ENCODE results near the gene DDOST.

DDOST gene

DNA sequence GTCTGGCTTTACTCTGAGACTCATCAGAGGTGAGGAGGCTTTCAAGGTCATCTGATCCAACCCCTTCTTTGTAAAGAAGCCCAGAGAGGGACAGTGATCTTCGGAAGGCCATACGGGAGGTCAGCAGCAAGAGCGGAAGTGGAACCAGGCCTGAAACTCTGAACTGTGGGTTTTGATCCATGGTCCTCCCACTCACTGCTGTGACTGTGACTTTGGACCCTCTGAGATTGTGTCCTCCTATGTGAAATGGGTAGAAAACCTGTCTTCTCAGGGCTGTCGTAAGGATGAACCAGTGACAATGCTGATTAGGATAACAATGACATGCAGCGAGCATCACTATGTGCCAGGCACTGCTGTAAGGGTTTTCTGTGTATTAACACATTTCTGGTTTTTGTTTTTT lies 9.8 kb upstream of the DDOST start:
- no peak overlapping the region for H3K27ac ChIP-seq
- no peak for TF ChIP-seq CTCF (IDR thresholded peaks at IDR 0.05)
- TF ChIP-seq ZFX (IDR thresholded peaks at IDR 0.05; ENCODE audit: borderline replicate concordance), result no peak

GRCh38 chr1:20668581-20668980 lies 7.4 kb upstream of the DDOST start:
- H3K27ac ChIP-seq, result no peak overlapping the region
- TF ChIP-seq ZFX (IDR thresholded peaks at IDR 0.05; ENCODE audit: borderline replicate concordance) (no peak), CTCF (IDR thresholded peaks at IDR 0.05) (no peak)

GRCh38 chr1:20666804-20667203 lies 5.6 kb upstream of the DDOST start:
- TF ChIP-seq ZFX (IDR thresholded peaks at IDR 0.05; ENCODE audit: borderline replicate concordance), result no peak
- TF ChIP-seq CTCF (IDR thresholded peaks at IDR 0.05), result no peak
- no peak overlapping the region for H3K27ac ChIP-seq

- no peak overlapping the region for H3K27ac ChIP-seq
- TF ChIP-seq ZFX (IDR thresholded peaks at IDR 0.05; ENCODE audit: borderline replicate concordance) (no peak), CTCF (IDR thresholded peaks at IDR 0.05) (no peak)
Observed at GRCh38 chr1:20666146-20666545, 5.0 kb upstream of the DDOST start.

DNA sequence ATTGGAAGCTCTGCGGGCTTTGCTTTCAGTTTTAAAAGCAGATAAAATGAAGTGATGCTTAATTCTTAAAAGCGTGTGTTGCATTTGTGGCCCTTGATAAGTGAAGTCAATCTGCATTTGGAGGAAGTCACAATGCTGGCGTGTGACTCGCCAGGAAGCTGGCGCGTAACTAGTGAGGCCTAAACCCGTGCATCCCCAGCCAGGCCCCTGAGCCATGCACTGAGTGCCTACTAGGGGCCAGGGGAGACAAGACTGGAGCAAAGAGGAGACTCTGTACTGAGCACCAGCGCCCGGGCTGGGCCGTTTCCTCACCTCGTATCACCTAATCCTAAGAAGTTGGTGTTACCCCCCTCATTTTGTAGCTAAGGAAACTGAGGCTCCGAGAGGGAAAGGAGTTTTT lies 4.6 kb upstream of the DDOST start:
- TF ChIP-seq ZFX (IDR thresholded peaks at IDR 0.05; ENCODE audit: borderline replicate concordance) (no peak), CTCF (IDR thresholded peaks at IDR 0.05) (no peak)
- H3K27ac ChIP-seq, result no peak overlapping the region

- TF ChIP-seq ZFX (IDR thresholded peaks at IDR 0.05; ENCODE audit: borderline replicate concordance), result no peak
- no peak overlapping the region for H3K27ac ChIP-seq
Observed at GRCh38 chr1:20663969-20664715, 3.0 kb upstream of the DDOST start.

DNA sequence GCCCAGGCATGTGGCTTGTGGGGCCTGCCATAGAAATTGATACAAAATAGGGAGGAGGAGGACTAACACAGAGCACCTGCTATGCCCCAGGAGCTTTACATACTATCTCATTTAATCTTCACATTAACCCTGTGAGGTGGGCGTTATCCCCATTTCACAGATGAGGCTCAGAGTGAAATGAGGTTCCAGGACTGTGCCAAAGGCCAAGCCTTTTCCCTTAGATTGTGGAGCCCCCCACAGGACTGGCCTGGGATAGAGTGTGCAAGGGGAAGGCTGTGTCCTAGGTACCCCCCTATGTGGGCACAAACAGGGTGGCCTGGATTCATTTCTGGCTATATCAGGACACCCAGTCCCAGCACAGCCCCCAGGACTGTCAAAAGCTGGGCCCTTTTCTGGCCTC lies 2.2 kb upstream of the DDOST start:
- no peak for TF ChIP-seq ZFX (IDR thresholded peaks at IDR 0.05; ENCODE audit: borderline replicate concordance)
- TF ChIP-seq CTCF (IDR thresholded peaks at IDR 0.05), result no peak
- no peak overlapping the region for H3K27ac ChIP-seq

DNA sequence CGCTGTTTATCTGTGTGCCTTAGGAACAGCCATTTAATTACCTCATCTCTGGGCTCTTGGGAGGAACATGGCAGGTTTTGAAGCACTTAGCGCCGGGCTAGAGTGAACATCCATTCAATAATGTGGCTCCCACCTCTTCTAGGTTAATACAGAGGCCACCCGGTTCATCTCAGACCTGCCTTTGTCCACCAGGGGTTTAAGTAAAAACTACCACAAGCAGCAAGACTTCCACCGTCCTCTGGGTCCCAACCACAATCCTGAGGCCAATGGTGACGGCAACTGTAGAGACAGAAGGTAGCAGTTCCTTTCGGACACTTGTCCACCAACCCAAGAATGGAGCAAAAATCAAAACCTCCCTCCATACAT lies 924 bp upstream of the DDOST start:
- peak overlapping the region; percentile 65 for H3K27ac ChIP-seq
- TF ChIP-seq CTCF (IDR thresholded peaks at IDR 0.05), result no peak
- TF ChIP-seq ZFX (IDR thresholded peaks at IDR 0.05; ENCODE audit: borderline replicate concordance), result no peak

Measured in 22Rv1 (cell line).